Right renal cortex interstitium (tissue), 3 donors: ENCODE data around the gene FUNDC1. TPM values are rescaled to one million over a fixed set of nuclear protein-coding genes. Genes with fewer than 3 reads are reported as not detected.
A peak's percentile ranks its signal among the peaks of the same experiment; 100 is the strongest.
"Not testable (repeated sequence)": the region's sequence is repeated elsewhere in the genome, so short reads cannot be mapped to it uniquely, and the experiment has no call there.

Source experiments
- DNase-seq, 3 donors: peaks; one replicate each; pipeline ENCODE4 v3.0.0-alpha.2; 2013; ENCODE audit warnings: low read depth in 3 of 3, low spot score in 2 of 3
- polyA plus RNA-seq, 3 donors: library from polyadenylated mRNA; unstranded; fragments of 120-200 nt; gene quantifications; one replicate each; pipeline ENCODE4 v1.2.1, GENCODE V29; 2013; ENCODE audit not compliant: insufficient read length in 3 of 3

Gene FUNDC1
- 10 to 100 TPM; 33.6 to 36.9 (median 36.4) TPM for polyA plus RNA-seq

GRCh38 chrX:44542567-44543325, at the start of gene FUNDC1:
Gene FUNDC1 (minus strand): TSS chrX:44542859. CDS start chrX:44542832, 27 bp downstream.
- DNase-seq: peak; percentile 79 to 90 (median 84)

- no peak for DNase-seq
These were observed 43.2 kb upstream of the FUNDC1 start for GRCh38 chrX:44585866-44586265.

- DNase-seq: no peak
These were observed 37.8 kb upstream of the FUNDC1 start for GRCh38 chrX:44580466-44580865.

- no peak for DNase-seq
These were observed 29.8 kb upstream of the FUNDC1 start for GRCh38 chrX:44572340-44572938.

GRCh38 chrX:44570522-44570921, 27.9 kb upstream of the FUNDC1 start:
- no peak for DNase-seq

GRCh38 chrX:44569122-44569521, 26.5 kb upstream of the FUNDC1 start:
- DNase-seq: no peak

- DNase-seq: no peak
These were observed 25.5 kb upstream of the FUNDC1 start for GRCh38 chrX:44568196-44568595.

GRCh38 chrX:44561896-44562295, 19.2 kb upstream of the FUNDC1 start:
- not testable (repeated sequence) for DNase-seq

- DNase-seq: no peak
These were observed 7.9 kb upstream of the FUNDC1 start for GRCh38 chrX:44550563-44550962.

- not testable (repeated sequence) for DNase-seq
These were observed 2.8 kb upstream of the FUNDC1 start for GRCh38 chrX:44545454-44545853.

- no peak for DNase-seq
These were observed 1.4 kb upstream of the FUNDC1 start for GRCh38 chrX:44544036-44544435.

GRCh38 chrX:44536198-44536597, 6.5 kb downstream of the FUNDC1 start:
- no peak for DNase-seq

- DNase-seq: no peak
These were observed 13.3 kb downstream of the FUNDC1 start for GRCh38 chrX:44529310-44529709.

- no peak for DNase-seq
These were observed 28.4 kb downstream of the FUNDC1 start for GRCh38 chrX:44514272-44514671.

GRCh38 chrX:44507292-44507691, 35.4 kb downstream of the FUNDC1 start:
- no peak for DNase-seq

GRCh38 chrX:44506678-44507077, 36.0 kb downstream of the FUNDC1 start:
- DNase-seq: no peak

GRCh38 chrX:44503560-44503959, 39.1 kb downstream of the FUNDC1 start:
- DNase-seq: no peak

GRCh38 chrX:44495091-44495490, 47.6 kb downstream of the FUNDC1 start:
- DNase-seq: no peak

GRCh38 chrX:44494357-44494756, 48.3 kb downstream of the FUNDC1 start:
- no peak for DNase-seq

- DNase-seq: no peak
These were observed 53.1 kb downstream of the FUNDC1 start for GRCh38 chrX:44489515-44489914.

- no peak for DNase-seq
These were observed 58.0 kb downstream of the FUNDC1 start for GRCh38 chrX:44484607-44485146.
